ENCODE results near the gene APEH. TPM values are rescaled to one million over a fixed set of nuclear protein-coding genes. Genes with fewer than 3 reads are reported as not detected.
A peak's percentile ranks its signal among the peaks of the same experiment; 100 is the strongest.

APEH gene
- total and polyA plus RNA-seq, 2 experiments from 2014 or later, result 170 to 264 TPM

- Histone ChIP-seq H3K27ac (ENCODE audit: low read depth) (no peak overlapping the region), H3K36me3 (ENCODE audit: insufficient read depth) (peaks cover 5% of the 10 kb centered on the region; the same call in 1 of the 2 replicates), H4K20me1 (replicated peaks; ENCODE audit: insufficient read depth) (peaks cover 7% of the 10 kb centered on the region; the same call in 1 of the 2 replicates), H3K27me3 (ENCODE audit: insufficient read depth) (no peaks in the 10 kb centered on the region), H3K4me3 (no peak overlapping the region), H3K79me2 (replicated peaks; ENCODE audit: insufficient read depth) (no peaks in the 10 kb centered on the region; the same call in 1 of the 2 replicates), H3F3A (replicated peaks; ENCODE audit: low read depth) (peaks cover 20% of the 10 kb centered on the region), H3K9me2 (ENCODE audit: insufficient read depth) (no peaks in the 10 kb centered on the region), H3K4me2 (no peak overlapping the region), H3K4me1 (ENCODE audit: insufficient read depth) (no peaks in the 10 kb centered on the region; the same call in 1 of the 2 replicates), H2AFZ (no peak overlapping the region)
- 0 out of 2 replicates have a peak, but pooled peaks have one; percentile 14 for TF ChIP-seq POLR2AphosphoS5 (IDR thresholded peaks at IDR 0.05; ENCODE audit: low read depth)
- no peak for TF ChIP-seq ZNF331 (CRISPR knock-in tag; IDR thresholded peaks at IDR 0.05; ENCODE audit: low read depth)
- Mint-ChIP-seq H3K27ac (no peak overlapping the region), H3K36me3 (ENCODE audit: low read depth) (peaks cover 21% of the 10 kb centered on the region), H3K4me1 (peaks cover 21% of the 10 kb centered on the region), H3K9me3 (peaks cover 6% of the 10 kb centered on the region; the same call in 1 of the 3 replicates), H3K4me3 (no peak overlapping the region), H3K27me3 (ENCODE audit: insufficient read depth, low read depth, poor library complexity) (peaks cover 42% of the 10 kb centered on the region)
- DNase-seq (ENCODE audit: low spot score), result no peak
- ATAC-seq, result no peak
Observed at GRCh38 chr3:49720855-49721595, 46.9 kb downstream of the APEH start.

- Mint-ChIP-seq H3K36me3 (ENCODE audit: low read depth) (peaks cover 21% of the 10 kb centered on the region), H3K9me3 (peaks cover 6% of the 10 kb centered on the region; the same call in 1 of the 3 replicates), H3K4me1 (peaks cover 21% of the 10 kb centered on the region), H3K4me3 (no peak overlapping the region), H3K27me3 (ENCODE audit: insufficient read depth, low read depth, poor library complexity) (peaks cover 42% of the 10 kb centered on the region), H3K27ac (no peak overlapping the region)
- Histone ChIP-seq H3K36me3 (ENCODE audit: insufficient read depth) (peaks cover 5% of the 10 kb centered on the region; the same call in 1 of the 2 replicates), H3K27ac (ENCODE audit: low read depth) (no peak overlapping the region), H4K20me1 (replicated peaks; ENCODE audit: insufficient read depth) (peaks cover 7% of the 10 kb centered on the region; the same call in 1 of the 2 replicates), H3K4me2 (no peak overlapping the region), H3K79me2 (replicated peaks; ENCODE audit: insufficient read depth) (no peaks in the 10 kb centered on the region; the same call in 1 of the 2 replicates), H3K9me2 (ENCODE audit: insufficient read depth) (no peaks in the 10 kb centered on the region), H3K27me3 (ENCODE audit: insufficient read depth) (no peaks in the 10 kb centered on the region), H3K4me1 (ENCODE audit: insufficient read depth) (no peaks in the 10 kb centered on the region; the same call in 1 of the 2 replicates), H2AFZ (no peak overlapping the region), H3F3A (replicated peaks; ENCODE audit: low read depth) (peaks cover 20% of the 10 kb centered on the region), H3K4me3 (no peak overlapping the region)
- TF ChIP-seq POLR2AphosphoS5 (IDR thresholded peaks at IDR 0.05; ENCODE audit: low read depth), result 0 out of 2 replicates have a peak, but pooled peaks have one; percentile 0
- no peak for TF ChIP-seq REST (IDR thresholded peaks at IDR 0.05; ENCODE audit: unreplicated experiment)
- no peak for ATAC-seq
- no peak for DNase-seq (ENCODE audit: low spot score)
Observed at GRCh38 chr3:49721596-49721895, 47.4 kb downstream of the APEH start.

Measured in GM23338 (cell line).